Activated CD8-positive, alpha-beta memory T cell treated with anti-CD3 and anti-CD28 coated beads for 48 hours (primary cell): ENCODE results near the gene ILRUN.
"Not testable (repeated sequence)": the region's sequence is repeated elsewhere in the genome, so short reads cannot be mapped to it uniquely, and the experiment has no call there.

Experiments
- DNase-seq, 3 experiments: peaks; one replicate each; pipeline ENCODE4 v3.0.0-alpha.2; 2020; ENCODE audit warnings: low read depth in 2 of 3, low spot score in 2 of 3

ILRUN gene

DNA sequence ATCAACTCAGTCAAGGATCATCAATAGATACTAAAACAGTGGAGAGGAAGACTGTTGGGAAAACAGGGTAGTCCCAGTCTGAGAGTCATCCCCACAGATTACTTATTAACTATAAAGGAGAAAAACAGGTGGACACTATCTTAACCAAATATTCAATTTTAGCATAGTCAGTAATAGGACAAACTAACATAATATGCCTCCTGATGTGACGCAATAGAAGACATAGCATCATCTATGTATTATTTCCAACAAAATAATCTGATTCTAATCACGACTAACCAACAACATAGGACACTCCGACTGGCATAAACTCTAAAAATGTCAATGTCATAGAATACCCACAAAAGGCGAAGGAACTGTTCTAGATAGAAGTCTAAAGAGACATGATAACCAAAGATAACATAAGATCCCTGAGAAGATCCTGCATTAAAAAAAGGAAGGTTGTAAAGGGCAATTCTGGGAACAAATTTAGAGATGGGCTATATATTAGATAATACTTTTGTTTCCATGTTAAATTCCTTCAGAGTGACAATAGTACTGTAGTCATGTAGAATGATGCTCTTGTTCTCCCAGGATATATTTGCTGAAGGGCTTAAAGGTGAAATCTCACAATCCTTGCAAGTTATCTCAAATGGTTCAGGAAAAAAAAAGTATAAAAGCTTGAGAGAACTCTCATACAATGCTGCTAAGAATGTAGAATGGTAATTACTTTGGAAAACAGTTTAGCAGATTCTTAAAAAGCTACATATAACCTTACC is 28.9 kb downstream of the ILRUN start:
- DNase-seq = no peak

DNA sequence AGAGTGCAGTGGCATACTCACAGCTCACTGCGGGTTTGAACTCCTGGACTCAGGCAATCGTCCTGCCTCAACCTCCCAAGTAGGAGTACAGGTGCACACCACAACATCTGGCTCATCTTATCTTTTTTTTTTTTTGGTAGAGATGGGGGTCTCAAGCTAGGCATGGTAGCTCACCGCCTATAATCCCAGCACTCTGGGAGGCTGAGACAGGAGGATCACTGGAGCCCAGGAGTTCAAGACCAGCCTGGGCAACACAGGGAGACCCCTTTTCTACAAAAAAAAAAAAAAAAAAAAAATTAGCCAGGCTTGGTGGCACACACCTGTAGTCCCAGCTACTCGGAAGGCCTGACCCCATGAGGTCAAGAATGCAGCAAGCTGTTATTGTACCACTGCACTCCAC is 31.5 kb downstream of the ILRUN start:
- no peak for DNase-seq

DNA sequence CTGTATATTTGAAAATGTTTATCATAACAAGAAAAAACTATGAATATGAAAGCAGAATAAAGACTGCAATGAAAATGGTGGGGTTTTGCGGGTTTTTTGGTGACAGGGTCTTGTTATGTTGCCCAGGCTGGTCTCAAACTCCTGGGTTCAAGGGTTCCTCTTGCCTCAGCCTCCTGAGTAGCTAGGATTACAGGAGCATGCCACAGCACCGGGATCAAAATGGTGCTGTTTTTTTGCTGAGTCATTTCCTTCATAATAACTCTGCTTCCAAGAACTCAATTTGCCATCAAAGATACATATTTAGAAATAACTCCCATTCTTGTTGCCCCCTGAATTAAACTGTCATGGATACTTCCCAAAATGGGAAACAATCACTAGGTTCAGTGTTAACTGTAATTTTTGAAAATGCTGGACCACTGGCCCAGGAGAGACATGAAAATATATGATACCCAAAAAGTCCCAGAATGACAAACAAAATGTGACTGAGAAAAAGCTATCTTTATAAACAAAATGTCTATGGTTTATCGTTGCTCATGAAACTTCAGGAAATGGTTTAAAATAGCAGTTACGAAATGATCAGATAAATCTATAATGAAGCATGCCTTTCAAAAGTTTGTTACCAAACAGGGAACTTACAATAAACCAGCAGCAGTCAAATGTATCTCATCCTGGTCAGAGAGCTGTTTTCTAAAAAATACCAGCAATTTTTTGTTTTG is 32.2 kb downstream of the ILRUN start:
- DNase-seq = no peak

DNA sequence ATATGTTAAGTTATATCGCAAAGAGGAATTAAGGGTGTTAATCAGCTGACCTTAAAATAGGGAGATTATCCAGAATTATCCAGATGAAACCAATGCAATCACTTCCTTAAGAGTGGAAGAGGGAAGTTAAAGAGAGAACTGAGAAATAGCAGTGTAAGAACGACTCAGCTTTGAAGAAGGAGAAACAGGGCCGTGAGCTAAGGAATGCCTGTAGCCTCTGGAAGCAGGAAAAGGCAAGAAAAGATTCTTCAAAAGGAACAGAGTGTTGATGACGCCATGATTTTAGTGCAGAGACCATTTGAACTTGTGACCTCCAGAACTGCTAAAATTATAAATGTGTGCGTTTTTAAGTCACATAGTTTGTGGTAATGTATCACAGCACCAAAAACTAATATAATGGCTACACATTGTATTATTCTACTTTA is 32.7 kb downstream of the ILRUN start:
- no peak for DNase-seq

DNA sequence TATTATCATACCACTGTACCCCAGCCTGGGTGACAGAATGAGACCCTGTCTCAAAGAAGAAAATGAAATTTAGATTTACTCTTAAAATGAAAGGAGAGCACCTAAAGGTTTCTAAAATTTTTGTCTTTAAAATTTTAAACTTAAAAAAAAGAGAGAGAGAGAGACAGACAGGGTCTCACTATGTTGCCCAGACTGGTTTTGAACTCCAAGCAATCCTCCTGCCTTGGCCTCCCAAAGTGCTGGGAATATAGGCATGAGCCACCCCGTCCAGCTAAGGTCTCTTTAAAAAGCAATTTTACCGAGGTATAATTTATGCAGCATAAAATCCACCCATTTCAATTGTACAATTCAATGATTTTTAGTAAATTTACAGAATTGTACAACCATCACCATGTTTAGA is 33.2 kb downstream of the ILRUN start:
- DNase-seq = no peak

DNA sequence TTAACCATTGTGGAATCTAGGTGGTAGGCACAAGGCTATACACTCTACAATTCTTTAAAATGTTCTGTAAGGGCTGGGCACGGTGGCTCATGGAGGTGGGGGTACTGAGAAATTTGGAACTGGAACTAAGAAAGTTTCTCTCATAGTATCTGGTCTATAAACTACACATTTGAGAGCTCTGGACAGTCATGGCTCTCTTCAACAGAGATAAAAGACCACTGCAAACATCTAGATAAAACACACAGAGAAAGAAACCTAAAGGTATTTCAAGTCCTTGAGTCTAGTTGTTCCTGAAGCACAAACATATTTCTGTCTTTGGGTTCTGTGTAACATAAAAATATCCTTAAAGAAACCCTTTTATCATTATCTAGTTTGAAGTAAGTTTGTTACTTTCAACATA is 35.2 kb downstream of the ILRUN start:
- DNase-seq = no peak

DNA sequence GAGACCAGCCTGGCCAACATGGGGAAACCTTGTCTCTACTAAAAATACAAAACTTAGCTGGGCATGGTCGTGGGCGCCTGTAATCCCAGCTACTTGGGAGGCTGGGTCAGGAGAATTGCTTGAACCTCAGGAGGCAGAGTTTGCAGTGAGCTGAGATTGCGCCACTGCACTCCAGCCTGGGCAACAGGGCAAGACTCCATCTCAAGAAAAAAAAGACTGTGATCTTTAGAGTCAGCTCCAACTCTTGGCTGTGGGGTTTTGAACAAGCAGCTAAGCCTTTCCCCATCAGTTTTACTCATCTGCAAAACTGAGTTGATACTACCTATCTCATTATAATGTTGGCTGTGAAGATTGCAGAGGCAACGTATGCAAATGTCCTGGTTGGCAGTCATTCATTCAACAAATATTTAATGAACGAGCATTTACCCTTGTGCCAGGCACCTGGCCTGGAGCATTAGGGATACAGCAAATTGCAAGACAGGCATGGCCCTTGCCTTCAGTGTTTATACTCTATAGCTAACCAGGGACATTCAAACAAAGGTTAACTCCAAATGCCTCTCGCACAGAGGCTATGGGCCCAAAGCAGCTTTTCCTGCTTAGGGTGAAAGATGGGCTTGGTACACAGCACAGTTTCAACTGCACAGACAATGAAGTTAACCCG is 37.8 kb downstream of the ILRUN start:
- DNase-seq = no peak

DNA sequence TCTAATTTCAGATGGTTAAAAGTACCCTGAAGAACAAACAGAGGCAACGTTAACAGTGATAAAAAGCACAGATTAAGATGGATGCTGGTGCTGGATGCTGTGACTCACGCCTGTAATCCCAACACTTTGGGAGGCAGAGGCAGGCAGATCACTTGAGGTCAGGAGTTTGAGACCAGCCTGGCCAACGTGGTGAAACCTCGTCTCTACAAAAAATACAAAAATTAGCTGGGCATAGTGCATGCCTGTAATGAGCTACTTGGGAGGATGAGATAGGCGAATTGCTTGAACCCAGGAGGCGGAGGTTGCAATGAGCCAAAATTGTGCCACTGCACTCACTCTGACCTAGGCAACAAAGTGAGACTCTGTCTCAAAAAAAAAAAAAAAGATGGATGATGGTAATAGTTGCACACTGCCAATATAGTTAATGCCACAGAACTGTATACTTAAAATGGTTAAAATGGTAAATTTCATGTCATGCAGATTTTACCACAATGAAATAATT is 38.5 kb downstream of the ILRUN start:
- DNase-seq = not testable (repeated sequence)

DNA sequence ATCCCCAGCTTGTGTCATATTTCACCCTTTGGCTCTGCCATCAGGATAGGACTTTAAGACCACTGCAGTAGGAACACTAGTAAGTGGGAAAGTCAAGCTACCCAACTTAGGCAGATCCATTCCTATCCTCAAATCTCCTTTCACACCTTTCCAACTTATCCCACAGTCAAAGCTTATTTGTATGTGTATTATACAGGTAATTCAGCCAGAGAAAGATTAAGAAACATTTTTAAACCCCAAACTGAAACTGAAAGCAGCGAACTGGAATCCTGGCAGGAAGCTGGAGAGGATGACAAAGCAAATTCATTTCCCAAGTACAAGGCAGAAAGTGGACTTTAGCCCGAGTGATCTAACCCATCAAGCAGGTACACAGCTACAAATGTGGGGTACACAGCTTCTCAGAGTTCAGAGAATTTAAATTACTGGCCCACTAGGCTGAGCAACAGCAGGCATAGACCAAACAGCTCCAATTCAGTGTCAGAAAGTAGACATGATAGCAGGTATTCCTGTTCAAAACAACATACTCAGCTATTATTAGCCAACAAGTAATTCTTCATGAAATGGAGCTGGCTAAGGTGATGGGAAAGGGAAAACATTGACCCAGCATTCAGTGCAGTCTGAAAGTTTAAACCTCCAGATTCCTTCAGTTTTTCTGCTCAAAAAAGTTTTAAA is 39.1 kb downstream of the ILRUN start:
- no peak for DNase-seq

DNA sequence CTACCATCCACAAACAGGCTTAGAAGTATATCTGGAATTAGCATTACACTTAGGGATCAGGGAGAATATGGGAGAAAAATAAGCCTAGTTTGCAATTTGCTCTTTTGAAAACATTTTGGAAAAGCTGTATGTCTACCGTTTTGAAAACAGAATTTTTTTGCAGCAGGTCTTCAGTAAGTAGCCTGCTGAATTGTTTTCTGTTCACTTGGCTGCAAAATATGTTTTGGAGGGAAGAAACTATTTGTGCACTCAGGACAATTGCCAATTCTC is 39.6 kb downstream of the ILRUN start:
- DNase-seq = no peak

DNA sequence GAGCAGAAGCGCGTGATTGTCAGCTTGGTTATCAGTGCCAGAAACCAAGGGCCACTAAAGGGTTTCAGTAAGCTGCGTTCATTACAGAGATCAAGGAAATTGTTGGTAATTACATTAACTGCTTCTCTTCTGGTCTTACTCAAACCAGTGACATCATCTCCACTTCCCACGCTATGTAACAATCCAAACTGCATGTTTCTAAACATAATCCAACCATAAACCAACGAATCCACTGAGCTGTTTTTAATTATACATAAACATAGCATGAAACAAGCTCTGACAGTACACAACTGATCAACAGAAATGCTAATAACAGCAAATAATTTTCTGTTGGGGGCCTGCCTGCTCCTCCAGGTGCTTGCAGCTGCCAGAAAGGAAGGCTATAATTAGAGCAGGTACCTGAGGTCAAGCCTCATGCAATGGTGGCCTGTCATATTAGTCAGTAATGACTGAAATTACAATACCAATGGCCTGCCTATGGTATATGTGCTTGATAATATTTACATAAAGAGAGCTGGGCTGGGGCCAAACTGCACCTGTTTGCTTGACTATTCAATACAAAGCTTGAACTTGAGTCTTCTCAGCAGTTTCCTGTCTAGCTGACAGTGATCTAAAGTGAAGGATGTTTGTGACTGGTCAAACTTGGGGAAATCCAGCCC is 40.1 kb downstream of the ILRUN start:
- no peak for DNase-seq

DNA sequence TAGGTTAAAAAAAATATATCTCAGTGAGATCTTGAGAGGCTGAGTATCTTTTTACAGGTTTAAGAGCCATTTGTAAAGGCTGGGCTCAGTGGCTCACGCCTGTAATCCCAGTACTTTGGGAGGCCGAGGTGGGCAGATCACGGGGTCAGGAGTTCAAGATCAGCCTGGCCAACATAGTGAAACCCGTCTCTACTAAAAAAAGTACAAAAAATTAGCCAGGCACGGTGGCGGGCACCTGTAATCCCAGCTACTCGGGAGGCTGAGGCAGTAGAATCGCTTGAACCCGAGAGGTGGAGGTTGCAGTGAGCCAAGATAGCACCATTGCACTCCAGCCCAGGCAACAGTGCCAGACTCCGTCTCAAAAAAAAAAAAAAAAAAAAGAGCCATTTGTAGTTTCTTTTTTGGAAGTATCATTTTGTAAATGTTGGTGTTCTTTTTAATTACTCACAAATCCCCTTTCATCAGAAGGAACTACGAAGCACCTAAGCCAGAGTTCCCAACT is 40.6 kb downstream of the ILRUN start:
- DNase-seq = not testable (repeated sequence)

DNA sequence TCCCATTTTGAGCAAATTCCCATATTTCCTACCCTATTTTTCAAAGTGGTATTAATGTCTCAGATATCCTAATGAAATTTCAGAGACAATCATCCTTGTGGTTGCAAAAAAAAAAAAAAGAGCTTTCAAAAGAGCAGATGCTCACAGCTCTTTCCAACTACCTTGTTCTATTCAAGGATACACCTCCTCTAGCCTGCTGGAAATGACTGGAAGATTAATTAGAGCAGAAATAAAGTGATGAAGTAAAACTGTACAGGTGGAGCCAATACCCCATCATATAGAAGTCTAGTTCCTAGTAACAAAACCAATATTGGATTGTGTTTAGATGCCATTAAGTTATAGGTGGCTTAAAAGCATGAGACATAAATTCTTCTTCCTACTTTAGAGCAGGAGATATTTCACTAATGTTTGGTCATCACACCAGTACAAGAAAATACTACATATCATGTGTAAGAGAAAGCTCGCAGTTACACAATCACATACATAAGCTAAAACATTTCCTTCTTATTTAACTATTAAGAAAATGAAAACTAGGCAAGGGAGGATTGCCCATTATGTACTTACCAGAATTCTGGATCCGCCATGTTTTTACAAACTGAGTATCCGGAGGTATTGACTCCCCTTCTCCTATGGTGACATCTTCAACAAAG is 42.4 kb downstream of the ILRUN start:
- DNase-seq = no peak

DNA sequence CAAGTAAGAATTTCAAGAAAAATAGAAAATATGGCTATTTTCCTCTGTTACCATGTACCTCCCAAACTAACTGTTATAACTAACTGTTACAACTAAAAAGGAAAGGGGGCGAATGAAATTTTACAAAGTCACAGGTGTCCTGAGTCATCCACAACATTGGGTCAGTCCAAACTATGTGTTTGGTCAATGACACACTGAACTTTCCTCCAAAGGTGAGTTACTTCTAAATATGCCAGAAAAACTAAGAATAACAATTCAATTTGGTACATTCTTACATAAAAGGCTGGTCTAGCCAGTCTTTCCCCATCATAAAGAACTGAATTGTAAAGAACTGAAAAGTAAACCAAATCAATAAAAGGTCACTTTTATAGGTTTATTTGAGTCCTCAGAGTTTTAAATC is 44.3 kb downstream of the ILRUN start:
- no peak for DNase-seq

DNA sequence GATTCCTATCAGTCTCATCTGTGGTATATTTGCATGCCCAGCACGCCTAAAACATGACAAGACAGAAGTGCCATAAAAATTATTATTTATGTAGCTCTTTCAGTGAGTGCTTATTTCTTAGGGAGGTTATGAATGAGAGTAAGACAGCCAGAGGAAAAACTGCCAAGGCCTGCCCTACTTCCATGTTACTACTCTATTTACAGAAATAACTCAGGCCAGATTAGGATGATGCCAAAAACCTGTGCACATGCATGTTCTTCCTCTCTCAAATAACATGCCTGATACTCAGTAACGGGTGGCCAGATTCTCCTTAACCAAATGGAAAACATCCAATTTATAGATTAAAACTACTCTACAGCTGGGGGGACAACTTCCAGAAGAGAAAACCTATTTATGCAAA is 45.7 kb downstream of the ILRUN start:
- no peak for DNase-seq

DNA sequence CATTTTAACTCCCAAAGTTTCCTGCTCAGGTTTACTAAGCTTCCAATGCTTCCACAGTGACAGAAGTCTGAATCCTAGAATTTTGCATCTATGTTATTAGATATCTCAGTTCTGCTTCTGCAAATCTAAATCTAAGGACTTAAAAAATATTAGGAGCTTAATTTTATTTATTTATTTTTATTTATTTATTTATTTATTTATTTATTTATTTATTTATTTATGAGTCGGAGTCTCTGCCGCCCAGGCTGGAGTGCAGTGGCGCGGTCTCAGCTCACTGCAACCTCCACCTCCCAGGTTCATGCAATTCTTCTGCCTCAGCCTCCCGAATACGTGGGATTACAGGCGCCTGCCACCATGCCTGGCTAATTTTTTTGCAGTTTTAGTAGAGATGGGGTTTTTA is 46.3 kb downstream of the ILRUN start:
- DNase-seq = not testable (repeated sequence)

DNA sequence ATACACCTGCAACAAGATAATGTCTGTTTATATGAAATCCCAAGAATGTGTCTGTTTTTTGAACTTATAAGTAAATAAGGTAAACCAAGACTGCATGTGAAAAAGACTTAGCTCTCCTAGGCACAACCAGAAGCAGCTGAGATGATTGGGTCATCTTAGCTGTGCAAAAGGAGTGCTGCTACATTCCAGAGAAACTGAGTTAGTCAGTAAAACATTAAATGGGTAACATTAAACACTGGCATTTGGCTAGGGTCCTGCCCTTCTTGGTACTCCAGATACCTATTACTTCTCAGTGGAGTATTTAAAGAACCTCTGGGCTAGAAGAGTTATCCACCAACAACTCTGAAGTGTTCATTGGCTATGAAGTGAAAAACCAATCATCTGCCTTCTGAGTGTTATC is 47.8 kb downstream of the ILRUN start:
- no peak for DNase-seq
